ENCODE results near the gene FBXL17. TPM values are rescaled to one million over a fixed set of nuclear protein-coding genes. Genes with fewer than 3 reads are reported as not detected.

Gene FBXL17
- total RNA-seq, 1 experiment from 2014 or later, result 8.3 TPM

DNA sequence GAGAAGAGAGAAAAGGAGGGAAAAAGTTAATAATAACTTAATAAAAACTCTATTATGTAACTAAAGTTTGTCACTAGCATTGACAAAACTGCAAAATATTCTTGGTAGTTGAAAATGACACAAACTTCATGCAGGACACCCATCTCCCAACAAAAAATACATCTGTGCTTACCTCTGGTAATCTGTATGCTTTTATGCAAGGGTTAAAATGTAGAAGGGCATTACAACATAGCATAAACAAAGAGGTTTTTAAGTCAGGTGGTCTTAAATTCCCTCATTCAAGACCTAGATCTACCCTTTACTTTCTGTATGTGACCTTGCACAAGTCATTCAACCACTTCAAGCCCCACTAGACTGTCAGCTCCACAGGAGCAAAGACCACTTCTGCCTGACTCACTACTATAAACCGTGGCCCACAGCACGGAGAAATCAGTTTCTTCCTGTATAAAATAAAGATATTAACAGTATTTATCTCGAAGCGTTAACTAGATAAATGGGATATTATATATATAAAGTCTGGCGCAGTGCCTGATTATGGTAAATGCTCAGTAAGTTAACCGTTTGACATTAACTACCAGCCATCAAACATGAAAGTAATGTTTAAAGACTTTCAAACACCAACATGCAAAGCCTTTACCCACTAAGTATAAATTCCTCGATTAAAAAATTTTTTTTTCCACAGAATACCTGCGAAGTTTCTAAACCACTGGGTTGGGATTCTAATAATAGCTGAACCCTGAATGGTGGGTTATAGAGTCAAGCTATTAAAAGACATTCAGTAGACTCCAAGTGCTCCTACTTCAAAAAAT is 2.0 kb downstream of the FBXL17 start:
- in situ Hi-C loops (cut with HindIII; ENCODE audit: low sequenced_read_pairs), result no loop called here
- peak; percentile 40 for DNase-seq (ENCODE audit: low spot score)

DNA sequence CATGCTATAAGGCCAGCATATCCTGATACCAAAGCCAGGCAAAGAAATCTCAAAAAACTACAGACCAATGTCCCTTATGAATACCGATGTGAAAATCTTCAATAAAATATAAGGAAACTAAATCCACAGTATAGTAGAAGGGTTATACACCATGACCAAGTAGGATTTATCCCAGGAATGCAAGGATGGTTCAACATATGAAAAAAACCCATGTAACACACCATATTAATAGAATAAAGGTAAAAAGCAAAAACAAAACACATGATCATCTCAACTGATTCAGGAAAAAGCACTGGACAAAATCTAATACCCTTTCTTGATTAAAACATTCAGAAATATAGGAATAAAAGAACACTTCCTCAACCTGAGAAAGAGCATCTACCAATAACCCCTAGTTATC is 6.1 kb downstream of the FBXL17 start:
- no peak for DNase-seq (ENCODE audit: low spot score)
- in situ Hi-C loops (cut with HindIII; ENCODE audit: low sequenced_read_pairs), result no loop called here

DNA sequence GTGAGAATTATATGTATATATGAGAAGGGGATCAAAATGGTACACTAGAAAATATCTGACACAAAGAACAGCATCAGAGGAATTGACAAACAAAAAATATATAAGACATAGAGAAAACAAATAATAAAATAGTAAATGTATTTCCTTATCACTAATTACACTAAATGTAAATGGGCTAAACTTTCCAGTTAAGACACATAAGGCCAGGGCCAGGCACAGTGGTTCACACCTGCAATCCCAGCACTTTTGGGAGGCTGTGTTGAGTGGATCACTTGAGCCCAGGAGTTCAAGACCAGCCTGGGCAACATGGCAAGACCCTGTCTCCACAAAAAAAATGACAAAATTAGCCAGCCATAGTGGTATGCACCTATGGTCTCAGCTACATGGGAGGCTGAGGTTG is 8.5 kb downstream of the FBXL17 start:
- no peak for DNase-seq (ENCODE audit: low spot score)
- in situ Hi-C loops (cut with HindIII; ENCODE audit: low sequenced_read_pairs), result no loop called here

- DNase-seq (ENCODE audit: low spot score), result no peak
- in situ Hi-C loops (cut with HindIII; ENCODE audit: low sequenced_read_pairs), result no loop called here
These were observed 9.5 kb downstream of the FBXL17 start for GRCh38 chr5:108372369-108372768.

DNA sequence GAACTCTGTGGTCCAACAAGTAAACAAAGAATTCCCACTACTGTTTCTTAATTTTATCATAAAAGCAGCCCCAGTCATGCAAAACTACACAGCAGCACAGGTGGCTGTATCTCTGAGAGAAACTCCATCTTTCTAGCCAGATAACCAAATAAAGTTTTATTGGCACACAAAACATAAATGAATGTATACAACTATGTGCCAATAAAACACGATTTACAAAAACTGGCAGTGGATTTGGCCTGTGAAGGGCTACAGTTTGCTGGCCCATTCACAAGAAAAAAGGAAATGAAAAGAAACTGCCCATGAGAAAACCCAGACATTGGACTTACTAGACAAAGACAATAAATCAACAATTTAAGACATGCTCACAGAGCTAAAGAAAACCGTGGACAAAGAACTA is 10.6 kb downstream of the FBXL17 start:
- in situ Hi-C loops (cut with HindIII; ENCODE audit: low sequenced_read_pairs), result no loop called here
- DNase-seq (ENCODE audit: low spot score), result no peak

GRCh38 chr5:108369167-108369566 is 12.7 kb downstream of the FBXL17 start:
- DNase-seq (ENCODE audit: low spot score), result no peak
- in situ Hi-C loops (cut with HindIII; ENCODE audit: low sequenced_read_pairs), result no loop called here

DNA sequence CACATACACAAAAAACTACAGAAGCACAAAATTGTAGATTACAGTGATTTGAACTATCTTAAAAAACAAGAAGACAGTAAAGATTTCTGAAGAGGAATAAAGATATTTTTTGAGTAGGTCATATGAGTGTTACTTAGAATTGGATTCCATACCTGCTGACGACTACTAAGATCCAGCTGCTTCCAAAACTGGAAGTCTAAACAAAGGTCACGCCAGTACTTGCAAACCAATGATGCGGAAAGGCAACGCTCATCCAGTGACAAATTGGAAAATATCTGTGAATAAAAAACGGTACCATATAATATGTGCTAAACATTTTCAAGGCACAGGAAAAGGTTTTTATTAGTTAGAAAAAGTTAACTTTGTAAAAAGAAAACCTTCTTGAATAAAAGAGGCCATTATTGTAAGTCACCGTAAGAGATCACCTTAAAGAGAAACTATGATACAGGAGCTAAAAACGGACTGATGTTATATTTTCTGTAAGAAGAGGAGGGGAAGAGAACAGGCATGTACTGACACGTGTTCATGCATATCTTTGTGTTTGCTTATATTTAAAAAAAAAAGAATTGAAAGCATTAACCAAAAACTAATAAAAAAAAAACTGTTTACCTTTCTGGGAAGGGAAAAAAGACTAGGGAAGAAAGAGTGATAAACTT is 14.1 kb downstream of the FBXL17 start:
- DNase-seq (ENCODE audit: low spot score), result no peak
- in situ Hi-C loops (cut with HindIII; ENCODE audit: low sequenced_read_pairs), result no loop called here

DNA sequence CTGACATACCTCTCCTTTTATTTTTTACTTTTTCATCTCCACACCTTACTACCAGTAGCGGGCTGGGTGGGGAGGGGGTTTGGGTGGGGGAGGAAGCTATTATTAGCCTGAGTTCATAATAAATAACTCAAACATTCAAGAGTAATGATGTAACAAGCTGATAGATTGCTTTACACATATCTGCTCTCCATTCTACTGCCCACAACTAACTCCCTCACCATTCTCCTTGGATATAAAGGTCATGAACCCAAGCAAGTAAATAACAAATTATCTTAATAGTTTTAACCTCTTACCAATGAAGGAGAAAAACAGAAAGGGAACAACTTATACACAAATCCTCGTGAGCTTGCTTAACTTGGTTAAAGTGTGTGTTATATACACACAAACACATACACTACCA is 15.4 kb downstream of the FBXL17 start:
- DNase-seq (ENCODE audit: low spot score), result no peak
- in situ Hi-C loops (cut with HindIII; ENCODE audit: low sequenced_read_pairs), result no loop called here

GRCh38 chr5:108361771-108362170 is 20.1 kb downstream of the FBXL17 start:
- no peak for DNase-seq (ENCODE audit: low spot score)
- in situ Hi-C loops (cut with HindIII; ENCODE audit: low sequenced_read_pairs), result no loop called here

GRCh38 chr5:108361239-108361638 is 20.7 kb downstream of the FBXL17 start:
- no peak for DNase-seq (ENCODE audit: low spot score)
- in situ Hi-C loops (cut with HindIII; ENCODE audit: low sequenced_read_pairs), result no loop called here

DNA sequence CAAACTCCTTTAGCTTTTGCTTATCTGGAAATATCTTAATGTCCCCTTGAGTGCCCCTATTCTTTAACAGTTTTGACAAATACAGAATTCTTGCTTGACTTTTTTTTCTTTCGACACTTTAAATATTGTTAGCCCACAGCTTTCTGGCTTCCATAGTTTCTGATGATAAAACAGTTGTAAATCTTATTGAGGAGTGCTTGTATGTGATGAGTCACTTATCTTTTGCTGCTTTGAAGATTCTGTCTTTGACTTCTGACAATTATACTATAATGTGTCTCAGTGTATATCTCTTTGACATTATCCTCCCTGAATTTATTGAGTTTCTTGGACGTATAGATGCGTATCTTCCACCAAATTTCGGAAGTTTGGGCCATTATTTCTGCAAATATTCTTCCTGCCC is 21.6 kb downstream of the FBXL17 start:
- DNase-seq (ENCODE audit: low spot score), result no peak
- in situ Hi-C loops (cut with HindIII; ENCODE audit: low sequenced_read_pairs), result no loop called here

DNA sequence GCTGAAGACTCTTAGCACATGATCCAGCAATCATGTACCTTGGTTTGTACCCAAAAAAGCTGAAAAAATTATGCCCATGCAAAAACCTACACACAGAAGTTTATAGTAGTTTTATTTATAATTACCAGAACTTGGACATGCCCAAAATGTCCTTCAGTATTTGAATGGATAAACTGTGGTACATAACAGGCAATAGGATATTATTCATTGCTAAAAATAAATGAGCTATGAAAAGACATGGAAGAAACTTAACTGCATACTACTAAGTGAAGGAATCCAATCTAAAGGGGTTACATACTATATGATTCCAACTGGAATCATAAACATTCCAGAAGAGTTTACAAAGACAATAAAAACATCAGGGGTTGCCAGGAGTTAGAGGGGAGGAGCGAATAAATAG is 25.6 kb downstream of the FBXL17 start:
- in situ Hi-C loops (cut with HindIII; ENCODE audit: low sequenced_read_pairs), result no loop called here
- DNase-seq (ENCODE audit: low spot score), result no peak

- DNase-seq (ENCODE audit: low spot score), result no peak
- in situ Hi-C loops (cut with HindIII; ENCODE audit: low sequenced_read_pairs), result no loop called here
These were observed 28.8 kb downstream of the FBXL17 start for GRCh38 chr5:108353087-108353486.

DNA sequence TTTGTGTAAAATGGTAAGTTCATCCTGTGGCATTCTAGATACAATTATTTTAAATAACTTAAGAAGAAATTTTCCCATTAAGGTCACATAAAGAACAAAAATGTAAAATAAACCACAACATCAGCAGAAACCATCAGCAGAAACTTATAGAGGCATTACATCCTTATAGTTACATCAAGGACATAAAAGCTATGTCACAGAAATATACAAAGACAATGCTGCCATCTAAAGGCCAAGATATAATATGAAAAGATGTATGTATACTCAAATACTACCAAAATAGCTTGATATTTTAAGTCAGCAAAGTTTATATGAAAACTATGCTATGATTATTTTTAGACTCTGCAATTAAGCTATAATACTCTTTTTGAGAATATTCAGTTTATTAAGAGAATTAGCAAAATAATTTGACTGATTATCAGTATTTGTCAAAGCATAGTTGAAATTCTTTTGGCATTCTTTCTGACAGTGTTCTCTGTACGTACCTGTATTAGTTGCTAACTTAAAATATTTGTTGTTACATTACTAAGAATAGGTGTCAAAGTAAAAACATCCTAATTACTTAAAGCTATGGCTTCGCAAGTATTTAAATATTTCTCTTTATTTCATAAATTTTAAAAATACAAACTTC is 36.2 kb downstream of the FBXL17 start:
- DNase-seq (ENCODE audit: low spot score), result peak; percentile 65
- in situ Hi-C loops (cut with HindIII; ENCODE audit: low sequenced_read_pairs), result no loop called here

DNA sequence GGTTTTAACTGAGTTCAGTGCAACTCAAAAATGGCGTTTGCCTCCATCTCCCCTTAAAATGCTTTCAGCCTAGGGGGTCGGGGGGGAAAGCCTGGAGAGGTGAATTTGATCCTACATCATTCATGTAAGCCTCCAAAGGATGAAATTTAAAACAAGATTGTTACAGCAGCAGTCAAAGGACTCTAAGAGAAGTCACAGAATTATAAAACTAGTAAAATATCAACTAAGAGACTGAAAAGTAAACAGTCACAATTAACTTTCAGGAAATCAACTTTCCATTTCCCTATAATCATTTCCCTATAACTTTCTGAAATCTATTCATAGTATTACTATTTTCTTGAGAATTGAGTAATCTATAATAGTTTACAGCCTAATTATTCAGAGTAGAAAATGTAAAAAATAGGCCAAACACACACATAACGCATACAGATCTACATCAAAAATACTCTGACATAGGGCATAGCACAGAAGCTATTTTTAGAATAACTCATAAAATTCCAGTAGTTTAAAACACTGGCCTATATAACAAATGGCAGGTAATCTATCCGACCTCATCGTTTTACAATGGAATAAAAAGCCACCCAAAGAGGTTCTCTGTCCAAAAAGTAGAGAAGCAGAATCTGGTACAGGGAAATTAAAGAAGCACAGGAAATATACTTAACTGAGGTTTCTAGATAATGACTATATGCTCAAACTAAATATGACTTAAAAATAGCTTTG is 37.6 kb downstream of the FBXL17 start:
- in situ Hi-C loops (cut with HindIII; ENCODE audit: low sequenced_read_pairs), result no loop called here
- DNase-seq (ENCODE audit: low spot score), result no peak

DNA sequence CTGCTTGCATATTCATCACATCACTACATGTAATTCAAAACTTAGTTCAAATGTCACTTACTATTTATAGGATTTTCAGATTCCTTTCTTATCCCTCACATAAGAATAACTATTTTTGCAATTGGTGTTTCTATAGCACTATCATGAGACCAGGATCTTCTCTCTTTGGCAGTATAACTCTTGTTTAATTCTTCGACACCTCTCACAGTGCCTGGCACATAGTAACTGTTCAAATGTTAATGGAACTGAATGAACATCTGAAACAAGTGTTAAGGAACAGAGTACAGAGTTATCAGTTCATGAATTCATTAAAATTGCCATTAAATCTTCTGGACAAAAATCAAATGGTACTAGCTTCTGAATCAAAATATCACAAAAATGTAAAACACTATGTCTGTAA is 40.0 kb downstream of the FBXL17 start:
- no peak for DNase-seq (ENCODE audit: low spot score)
- in situ Hi-C loops (cut with HindIII; ENCODE audit: low sequenced_read_pairs), result no loop called here

- in situ Hi-C loops (cut with HindIII; ENCODE audit: low sequenced_read_pairs), result no loop called here
These were observed 41.8 kb downstream of the FBXL17 start for GRCh38 chr5:108340131-108340530.

DNA sequence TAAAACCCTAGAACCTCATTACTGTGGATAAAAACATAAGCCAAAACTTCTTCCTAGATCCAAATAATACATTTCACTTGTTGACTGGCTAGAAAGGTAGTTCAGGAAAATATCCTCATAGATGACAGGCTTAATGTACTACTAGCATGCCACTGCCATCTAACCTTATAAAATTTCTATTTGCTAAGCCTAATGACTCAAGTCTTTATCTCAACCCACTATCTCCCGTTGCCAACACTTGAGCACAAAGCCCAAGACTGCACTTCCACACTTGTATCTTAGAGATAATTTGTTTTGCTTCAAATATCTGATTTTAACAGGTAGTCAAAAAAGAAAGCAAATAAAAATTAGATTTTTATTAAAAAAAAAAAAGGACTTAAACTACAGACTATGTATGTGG is 42.7 kb downstream of the FBXL17 start:
- no peak for DNase-seq (ENCODE audit: low spot score)
- in situ Hi-C loops (cut with HindIII; ENCODE audit: low sequenced_read_pairs), result no loop called here

More at GRCh38 chr5:108340131-108340530, 41.8 kb downstream of the FBXL17 start:
- DNase-seq (ENCODE audit: low spot score), result no peak

DNA sequence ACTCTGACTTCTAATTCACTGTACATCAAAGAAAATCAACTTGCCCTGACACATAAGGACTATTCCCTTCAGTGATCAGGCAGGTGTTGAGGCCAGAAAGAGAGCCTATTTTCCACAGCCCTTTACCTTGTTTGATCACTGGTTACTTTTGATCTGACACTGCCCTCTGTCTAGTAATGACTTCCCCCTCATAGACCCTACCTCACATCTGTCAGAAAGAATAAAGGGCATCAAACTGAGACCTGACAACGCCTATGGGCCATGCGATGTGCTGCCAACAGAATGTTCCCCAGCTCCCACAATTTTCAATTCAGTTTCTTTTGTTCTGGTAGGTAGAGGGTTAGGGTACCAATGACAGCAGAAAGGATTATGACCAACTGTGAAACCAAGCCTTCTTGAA is 47.7 kb downstream of the FBXL17 start:
- DNase-seq (ENCODE audit: low spot score), result no peak
- in situ Hi-C loops (cut with HindIII; ENCODE audit: low sequenced_read_pairs), result no loop called here

- in situ Hi-C loops (cut with HindIII; ENCODE audit: low sequenced_read_pairs), result no loop called here
- DNase-seq (ENCODE audit: low spot score), result no peak
These were observed 54.9 kb downstream of the FBXL17 start for GRCh38 chr5:108326982-108327381.

Data from G401 (cell line).